Body of pancreas (tissue), 4 donors: ENCODE measurements around the gene APMAP. TPM values are rescaled to one million over a fixed set of nuclear protein-coding genes. Genes with fewer than 3 reads are reported as not detected.
A peak's percentile ranks its signal among the peaks of the same experiment; 100 is the strongest.

Experiments
- ATAC-seq: fragments of 150-250 bp; one replicate; pipeline ENCODE4 v1.9.1; 2016
- DNase-seq, 4 donors: peaks; one replicate each; pipeline ENCODE4 v3.0.0-alpha.2; 2019
- H3K27ac ChIP-seq, 4 donors: fragments of 200-600 bp; sonication (generic); 1 replicate in 3 of 4; 2 replicates in 1 of 4; pipeline versions ENCODE4 v1.5.1 to v1.6.1; 2016 to 2019; ENCODE audit warnings: mild to moderate bottlenecking in 1 of 4, mixed read lengths in 1 of 4, moderate library complexity in 1 of 4
- H3K27me3 ChIP-seq, 2 donors: fragments of 200-600 bp; sonication (generic); one replicate each; pipeline ENCODE4 v1.6.0; 2016; ENCODE audit warnings: mild to moderate bottlenecking in 1 of 2
- H3K36me3 ChIP-seq, 2 donors: fragments of 200-600 bp; sonication (generic); replicated peaks in 1 of 2; 2 replicates each; pipeline ENCODE4 v1.5.1; 2016; ENCODE audit warnings: low read depth in 2 of 2; ENCODE audit not compliant: insufficient read depth in 1 of 2
- H3K4me1 ChIP-seq: fragments of 200-600 bp; sonication (generic); one replicate; pipeline ENCODE4 v1.6.0; 2016
- H3K4me3 ChIP-seq, 2 donors: fragments of 200-600 bp; sonication (generic); 1 replicate in 1 of 2; 2 replicates in 1 of 2; pipeline ENCODE4 v1.5.1; 2016 to 2019
- H3K9me3 ChIP-seq, 3 donors: fragments of 200-600 bp; sonication (generic); 1 replicate in 2 of 3; 2 replicates in 1 of 3; pipeline ENCODE4 v1.5.1; 2016
- CTCF ChIP-seq, 7 experiments: fragments of 450-650 bp in 4 of 7; fragments of 200-600 bp in 3 of 7; sonication (generic) in 3 of 7; IDR thresholded peaks; one replicate each; pipeline ENCODE4 v1.5.1; 2016 to 2019; ENCODE audit warnings: antibody characterized with exemption in 7 of 7
- POLR2A ChIP-seq, 3 donors: fragments of 450-650 bp; IDR thresholded peaks; one replicate each; pipeline ENCODE4 v1.6.1; 2016; ENCODE audit warnings: antibody characterized with exemption in 3 of 3, mild to moderate bottlenecking in 2 of 3
- WGBS, 2 donors: methylation state at CpG; one replicate each; pipeline ENCODE4 v1.1.5; 2017; 5-methylcytosine and 5-hydroxymethylcytosine counted together
- intact Hi-C: fragments of 100-400 bp; cut with DNase I; formaldehyde crosslinking; loops from one replicate; pipeline ENCODE4 v1.15.1; 2023
- total RNA-seq, 2 donors: library from RNA; depleted of rRNA; stranded (reverse); fragments of >200 nt; gene quantifications; one replicate each; pipeline ENCODE4 v1.1.0, GENCODE V29; 2016

The APMAP gene
- total RNA-seq, 2 donors from 2014 or later: 38.9 to 51.4 TPM

- 64 to 75% methylated on average over 3 of the region's 3 CpGs for WGBS, 2 donors
- Histone ChIP-seq H3K27me3 (no peaks in the 10 kb centered on the region), H3K4me1 (no peaks in the 10 kb centered on the region), H3K36me3 (peaks cover 0 to 2% of the 10 kb centered on the region in 2 donors), H3K4me3 (no peak overlapping the region), H3K27ac (no peak overlapping the region), H3K9me3 (no peaks in the 10 kb centered on the region)
- DNase-seq: peak in 1 of 4 donors; percentile 6
- no peak for ATAC-seq
- TF ChIP-seq CTCF (IDR thresholded peaks at IDR 0.05) (no peak), POLR2A (IDR thresholded peaks at IDR 0.05) (no peak)
- intact Hi-C loops: no loop called here
Observed at GRCh38 chr20:24955045-24955444, 37.5 kb downstream of the APMAP start.

GRCh38 chr20:24954566-24954965, 38.0 kb downstream of the APMAP start:
- intact Hi-C loops: no loop called here
- 69 to 87% methylated on average over 2 of the region's 2 CpGs for WGBS, 2 donors

GRCh38 chr20:24954151-24954550, 38.4 kb downstream of the APMAP start:
- ATAC-seq: no peak
- intact Hi-C loops: no loop called here
- TF ChIP-seq POLR2A (IDR thresholded peaks at IDR 0.05) (no peak), CTCF (IDR thresholded peaks at IDR 0.05) (no peak)

More at GRCh38 chr20:24954566-24954965, 38.0 kb downstream of the APMAP start:
- Histone ChIP-seq H3K27ac (no peak overlapping the region), H3K4me1 (no peaks in the 10 kb centered on the region), H3K27me3 (no peaks in the 10 kb centered on the region), H3K9me3 (no peaks in the 10 kb centered on the region), H3K4me3 (no peak overlapping the region), H3K36me3 (peaks cover 0 to 2% of the 10 kb centered on the region in 2 donors)
- no peak for DNase-seq
- TF ChIP-seq CTCF (IDR thresholded peaks at IDR 0.05) (no peak), POLR2A (IDR thresholded peaks at IDR 0.05) (no peak)
- no peak for ATAC-seq

GRCh38 chr20:24953621-24954133, 38.9 kb downstream of the APMAP start:
- intact Hi-C loops: no loop called here
- DNase-seq: no peak

More at GRCh38 chr20:24954151-24954550, 38.4 kb downstream of the APMAP start:
- Histone ChIP-seq H3K4me1 (no peaks in the 10 kb centered on the region), H3K36me3 (peaks cover 0 to 2% of the 10 kb centered on the region in 2 donors), H3K4me3 (no peak overlapping the region), H3K27me3 (no peaks in the 10 kb centered on the region), H3K9me3 (no peaks in the 10 kb centered on the region), H3K27ac (no peak overlapping the region)
- no peak for DNase-seq
- 76 to 80% methylated on average over 8 of the region's 8 CpGs for WGBS, 2 donors

More at GRCh38 chr20:24953621-24954133, 38.9 kb downstream of the APMAP start:
- H3K36me3 ChIP-seq: peaks cover 0 to 2% of the 10 kb centered on the region in 2 donors
- H3K27me3 ChIP-seq: no peaks in the 10 kb centered on the region
- TF ChIP-seq POLR2A (IDR thresholded peaks at IDR 0.05): no peak
- TF ChIP-seq CTCF (IDR thresholded peaks at IDR 0.05): no peak
- no peaks in the 10 kb centered on the region for H3K4me1 ChIP-seq
- H3K9me3 ChIP-seq: no peaks in the 10 kb centered on the region
- H3K27ac ChIP-seq: no peak overlapping the region
- WGBS, 2 donors: 82 to 83% methylated on average over 16 of the region's 16 CpGs
- no peak for ATAC-seq
- no peak overlapping the region for H3K4me3 ChIP-seq
